ENCODE measurements around the gene DAPP1.

DNA sequence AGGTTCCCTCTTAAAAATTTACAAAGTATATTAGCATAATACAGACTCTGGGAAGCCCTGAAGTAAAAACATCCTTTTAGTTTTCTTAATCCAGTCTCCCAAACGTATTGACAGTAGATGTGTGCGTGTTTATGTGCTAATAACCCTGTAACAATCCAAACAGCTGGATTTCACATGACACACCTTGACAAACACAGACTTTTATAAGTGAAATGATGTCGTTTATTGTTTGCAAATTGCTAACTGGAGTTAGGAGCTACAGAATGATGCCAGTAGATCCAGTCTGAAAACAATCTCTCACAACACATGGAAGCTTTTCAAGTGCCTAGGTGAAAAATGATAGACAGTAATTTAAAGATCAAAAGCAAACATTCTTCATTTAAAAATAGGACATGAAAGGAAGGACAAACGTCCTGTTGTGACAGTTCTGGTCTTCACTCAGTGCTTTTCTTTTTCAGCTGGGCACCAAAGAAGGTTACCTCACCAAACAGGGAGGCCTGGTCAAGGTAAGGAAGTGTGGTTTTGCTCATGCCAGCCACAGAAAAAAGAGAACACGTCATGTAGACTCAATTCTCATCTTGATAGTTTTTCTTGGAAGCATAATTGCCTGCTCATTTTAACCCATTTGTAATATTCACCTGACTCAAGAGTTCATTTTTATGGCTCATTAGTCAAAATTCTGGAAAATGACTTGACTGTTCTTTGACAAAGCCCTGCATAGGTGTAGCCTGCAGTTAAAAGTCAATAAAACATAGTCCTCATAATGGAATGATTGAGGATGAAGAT is 44.7 kb downstream of the DAPP1 start:
- TF ChIP-seq CTCF (IDR thresholded peaks at IDR 0.05; ENCODE audit: extremely low read depth in 1 of 2, insufficient read depth in 1 of 2, low read depth in 1 of 2, low read length in 2 of 2) (no peak), MYC (IDR thresholded peaks at IDR 0.05; ENCODE audit: low read depth, low read length) (no peak), POLR2A (IDR thresholded peaks at IDR 0.05; ENCODE audit: low read depth, low read length) (no peak), POLR2AphosphoS5 (IDR thresholded peaks at IDR 0.05; ENCODE audit: insufficient read depth, low read depth, low read length) (no peak), EZH2 (IDR thresholded peaks at IDR 0.05; ENCODE audit: borderline replicate concordance, low read depth, low read length, severe bottlenecking) (no peak)
